Uterus (tissue), 4 donors: ENCODE data around the gene ZNF628. TPM values are rescaled to one million over a fixed set of nuclear protein-coding genes. Genes with fewer than 3 reads are reported as not detected.

Experiments
- DNase-seq, 2 donors: peaks; one replicate each; pipeline ENCODE4 v3.0.0-alpha.2; 2019 to 2020
- H3K27ac ChIP-seq, 2 donors: fragments of 200-600 bp; sonication (generic); 1 replicate in 1 of 2; 2 replicates in 1 of 2; pipeline ENCODE4 v1.5.1; 2016 to 2018
- H3K27me3 ChIP-seq, 2 donors: fragments of 200-600 bp; sonication (generic); one replicate each; pipeline ENCODE4 v1.5.1; 2018 to 2019; ENCODE audit warnings: control low read depth in 1 of 2
- H3K36me3 ChIP-seq, 2 donors: fragments of 200-600 bp; sonication (generic); one replicate each; pipeline ENCODE4 v1.5.1; 2019; ENCODE audit warnings: control low read depth in 1 of 2
- H3K4me1 ChIP-seq, 2 donors: fragments of 200-600 bp; sonication (generic); one replicate each; pipeline ENCODE4 v1.5.1; 2018 to 2019; ENCODE audit warnings: control low read depth in 1 of 2
- H3K4me3 ChIP-seq, 2 donors: fragments of 200-600 bp; sonication (generic); 1 replicate in 1 of 2; 2 replicates in 1 of 2; pipeline ENCODE4 v1.5.1; 2018 to 2019; ENCODE audit warnings: mild to moderate bottlenecking in 1 of 2
- H3K9me3 ChIP-seq, 2 donors: fragments of 200-600 bp; sonication (generic); one replicate each; pipeline ENCODE4 v1.5.1; 2019; ENCODE audit warnings: control low read depth in 1 of 2
- CTCF ChIP-seq, 4 experiments: fragments of 200-600 bp in 2 of 4; fragments of 450-650 bp in 2 of 4; sonication (generic) in 2 of 4; IDR thresholded peaks; one replicate each; pipeline ENCODE4 v1.5.1; 2016 to 2019; ENCODE audit warnings: antibody characterized with exemption in 4 of 4, mild to moderate bottlenecking in 2 of 4, moderate library complexity in 1 of 4
- POLR2A ChIP-seq, 2 donors: fragments of 450-650 bp; IDR thresholded peaks; one replicate each; pipeline ENCODE4 v1.6.1; 2016; ENCODE audit warnings: antibody characterized with exemption in 2 of 2, mild to moderate bottlenecking in 1 of 2, moderate library complexity in 1 of 2
- intact Hi-C: fragments of 100-400 bp; cut with DNase I; formaldehyde crosslinking; loops from one replicate; pipeline ENCODE4 v1.15.1; 2023; ENCODE audit warnings: low total_unique reads
- total RNA-seq, 4 donors: library from RNA; depleted of rRNA in 3 of 4; stranded (reverse); fragments of >200 nt in 3 of 4; gene quantifications; one replicate each; pipeline versions ENCODE4 v1.1.0 to v1.2.4, GENCODE V29; 2014 to 2023
- donor health status: DM: yes; HTN: yes; CAD: no.

ZNF628 gene
- total RNA-seq, 4 donors from 2014 or later: 1.0 to 29.5 (median 11.9) TPM; not detected in 1

- intact Hi-C loops: no loop called here
- H3K4me1 ChIP-seq: no peaks in the 10 kb centered on the region
- H3K27me3 ChIP-seq: no peaks in the 10 kb centered on the region
- H3K27ac ChIP-seq: no peak overlapping the region
- no peaks in the 10 kb centered on the region for H3K36me3 ChIP-seq
- DNase-seq: no peak
- H3K4me3 ChIP-seq: no peak overlapping the region
- TF ChIP-seq CTCF (IDR thresholded peaks at IDR 0.05): no peak
- no peak for TF ChIP-seq POLR2A (IDR thresholded peaks at IDR 0.05)
- H3K9me3 ChIP-seq: no peaks in the 10 kb centered on the region
Observed at GRCh38 chr19:55497763-55498162, 21.3 kb downstream of the ZNF628 start.

- intact Hi-C loops: no loop called here
- no peak for DNase-seq
- H3K4me3 ChIP-seq: no peak overlapping the region
Observed at GRCh38 chr19:55498246-55498840, 21.9 kb downstream of the ZNF628 start.

GRCh38 chr19:55500368-55500952, 24.0 kb downstream of the ZNF628 start:
- Histone ChIP-seq H3K4me1 (peaks cover 0 to 7% of the 10 kb centered on the region in 2 donors), H3K27ac (no peak overlapping the region), H3K27me3 (no peaks in the 10 kb centered on the region), H3K4me3 (no peak overlapping the region), H3K36me3 (no peaks in the 10 kb centered on the region), H3K9me3 (no peaks in the 10 kb centered on the region)
- DNase-seq: no peak
- no peak for TF ChIP-seq CTCF (IDR thresholded peaks at IDR 0.05)
- TF ChIP-seq POLR2A (IDR thresholded peaks at IDR 0.05): no peak
- intact Hi-C loops: loop anchor here (5.0 kb wide), 1 partner anchor 33 kb away; no protein-coding TSS in a partner anchor

More at GRCh38 chr19:55498246-55498840, 21.9 kb downstream of the ZNF628 start:
- no peaks in the 10 kb centered on the region for H3K9me3 ChIP-seq
- H3K36me3 ChIP-seq: no peaks in the 10 kb centered on the region
- no peaks in the 10 kb centered on the region for H3K27me3 ChIP-seq
- no peak overlapping the region for H3K27ac ChIP-seq
- H3K4me1 ChIP-seq: peaks cover 0 to under 1% of the 10 kb centered on the region in 2 donors
- TF ChIP-seq CTCF (IDR thresholded peaks at IDR 0.05) (no peak), POLR2A (IDR thresholded peaks at IDR 0.05) (no peak)

- Histone ChIP-seq H3K27me3 (no peaks in the 10 kb centered on the region), H3K4me3 (no peak overlapping the region), H3K9me3 (no peaks in the 10 kb centered on the region), H3K4me1 (peaks cover 0 to 7% of the 10 kb centered on the region in 2 donors), H3K36me3 (no peaks in the 10 kb centered on the region), H3K27ac (no peak overlapping the region)
- DNase-seq: no peak
- intact Hi-C loops: loop anchor here (5.0 kb wide), 1 partner anchor 35 kb away; no protein-coding TSS in a partner anchor
- TF ChIP-seq CTCF (IDR thresholded peaks at IDR 0.05) (no peak), POLR2A (IDR thresholded peaks at IDR 0.05) (no peak)
Observed at GRCh38 chr19:55502197-55502952, 26.0 kb downstream of the ZNF628 start.

GRCh38 chr19:55503157-55503501, 26.7 kb downstream of the ZNF628 start:
- DNase-seq: no peak
- H3K4me1 ChIP-seq: peaks cover 0 to 7% of the 10 kb centered on the region in 2 donors

More at GRCh38 chr19:55503157-55503501, 26.7 kb downstream of the ZNF628 start:
- no peaks in the 10 kb centered on the region for H3K9me3 ChIP-seq
- H3K27me3 ChIP-seq: no peaks in the 10 kb centered on the region
- TF ChIP-seq POLR2A (IDR thresholded peaks at IDR 0.05): no peak
- no peak overlapping the region for H3K4me3 ChIP-seq
- intact Hi-C loops: loop anchor here (5.0 kb wide), 1 partner anchor 36 kb away; no protein-coding TSS in a partner anchor
- H3K36me3 ChIP-seq: no peaks in the 10 kb centered on the region
- H3K27ac ChIP-seq: peak overlapping the region in 1 of 2 donors; percentile 66
